Measurements from ENCODE around the gene KLK4. TPM values are rescaled to one million over a fixed set of nuclear protein-coding genes. Genes with fewer than 3 reads are reported as not detected.
A peak's percentile ranks its signal among the peaks of the same experiment; 100 is the strongest.

KLK4 gene
- total RNA-seq, 1 experiment from 2014 or later, result 0.84 TPM

- ATAC-seq, result 0 out of 2 replicates have a peak, but pooled peaks have one; percentile 50
- ChIA-PET POLR2A (no interaction called here), CTCF (no interaction called here)
Observed at GRCh38 chr19:50952910-50953309, 41.7 kb upstream of the KLK4 start, which contains the start of gene KLK5. Gene KLK5, minus strand, starts transcription at chr19:50953038. Its CDS starts 381 bp downstream, at chr19:50952657.

DNA sequence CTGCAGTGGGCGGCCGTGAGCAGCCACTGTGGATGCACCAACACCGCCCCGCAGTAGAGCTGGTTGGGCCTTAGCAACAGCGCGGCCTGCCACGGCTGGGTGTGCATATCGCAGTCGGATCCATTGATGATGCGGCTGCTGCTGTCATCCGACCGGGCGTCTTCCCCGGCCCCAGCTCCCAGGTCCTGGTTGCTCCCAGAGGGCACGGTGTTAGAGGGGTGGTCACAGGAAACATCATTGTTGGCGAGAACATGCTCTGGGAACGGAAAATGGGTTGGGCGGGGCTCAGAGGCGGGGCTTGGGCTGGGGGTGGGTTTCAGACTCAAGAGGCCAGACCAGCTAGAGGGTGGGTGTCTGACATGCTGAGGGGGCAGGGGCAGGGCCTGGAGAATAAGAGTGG lies 38.7 kb upstream of the KLK4 start:
- intact Hi-C loops (cut with micrococcal nuclease), result no loop called here
- RAD21 ChIA-PET (ENCODE audit: low non-redundant PET in 1 of 2, low total read pairs in 2 of 2, uncharacterized antibody in 2 of 2, unreplicated experiment in 2 of 2), result no interaction called here
- H3K27ac ChIP-seq (ENCODE audit: low read depth, low read length), result no peak overlapping the region
- H3K4me1 ChIP-seq (ENCODE audit: control insufficient read depth in 1 of 2, insufficient read depth in 2 of 2, low read length in 2 of 2), result peaks cover 5 to 11% of the 10 kb centered on the region in 2 experiments; a peak in 2 of 4 replicates
- H2AFZ ChIP-seq (ENCODE audit: low read depth, low read length, poor library complexity, severe bottlenecking), result no peak overlapping the region
- no peaks in the 10 kb centered on the region for H3K9me2 ChIP-seq (ENCODE audit: insufficient read depth)
- no peaks in the 10 kb centered on the region for H3K79me2 ChIP-seq (ENCODE audit: insufficient read depth, low read length)
- no peak overlapping the region for H3K4me3 ChIP-seq (replicated peaks in 1 of 2; ENCODE audit: low read depth in 1 of 2, low read length in 2 of 2)
- no peaks in the 10 kb centered on the region for H3K9me3 ChIP-seq (ENCODE audit: control insufficient read depth in 1 of 2, insufficient read depth in 1 of 2, low read depth in 1 of 2, low read length in 2 of 2)
- POLR2A ChIA-PET, result no interaction called here
- H3K27me3 ChIP-seq (ENCODE audit: insufficient read depth, low read length), result no peaks in the 10 kb centered on the region
- DNase-seq (ENCODE audit: low read depth, low spot score) (no peak), ATAC-seq (no peak)
- H3K9ac ChIP-seq (ENCODE audit: low read length), result no peak overlapping the region
- CTCF ChIA-PET, result no interaction called here
- H3K36me3 ChIP-seq (ENCODE audit: control insufficient read depth in 1 of 2, insufficient read depth in 2 of 2, low read length in 2 of 2), result no peaks in the 10 kb centered on the region
- no peaks in the 10 kb centered on the region for H4K20me1 ChIP-seq (ENCODE audit: insufficient read depth)
- no TSS peak for BruUV-seq (replicated peaks)
- H3K4me2 ChIP-seq (ENCODE audit: low read length), result no peak overlapping the region
- TF ChIP-seq ZNF274 (IDR thresholded peaks at IDR 0.05; ENCODE audit: low read depth, low read length) (no peak), CEBPB (IDR thresholded peaks at IDR 0.05; ENCODE audit: low read depth) (no peak), YY1 (IDR thresholded peaks at IDR 0.05; ENCODE audit: extremely low read depth, insufficient replicate concordance, low read depth, low read length) (no peak), EGR1 (IDR thresholded peaks at IDR 0.05; ENCODE audit: low read depth) (no peak), REST (IDR thresholded peaks at IDR 0.05; ENCODE audit: low read depth) (no peak), POLR2A (IDR thresholded peaks at IDR 0.05; ENCODE audit: borderline replicate concordance, extremely low read depth, insufficient read depth, insufficient read length) (no peak), ZFX (IDR thresholded peaks at IDR 0.05) (no peak), EZH2 (IDR thresholded peaks at IDR 0.05) (no peak), SP1 (IDR thresholded peaks at IDR 0.05; ENCODE audit: low read depth) (no peak), ELF1 (IDR thresholded peaks at IDR 0.05; ENCODE audit: borderline replicate concordance, low read depth) (no peak), RAD21 (IDR thresholded peaks at IDR 0.05; ENCODE audit: low read depth) (no peak), FOSL1 (IDR thresholded peaks at IDR 0.05; ENCODE audit: low read depth) (no peak), JUND (IDR thresholded peaks at IDR 0.05) (no peak), SRF (IDR thresholded peaks at IDR 0.05; ENCODE audit: low read depth) (no peak), CTCF (IDR thresholded peaks at IDR 0.05 in 2 of 3, conservative IDR thresholded peaks at IDR 0.05 in 1 of 3; ENCODE audit: borderline replicate concordance in 1 of 3, insufficient read depth in 1 of 3, low read depth in 2 of 3, low read length in 2 of 3) (no peak)

More at GRCh38 chr19:50952910-50953309, 41.7 kb upstream of the KLK4 start, which contains the start of gene KLK5:
- Histone ChIP-seq H3K27me3 (ENCODE audit: insufficient read depth, low read length) (no peaks in the 10 kb centered on the region), H3K79me2 (ENCODE audit: insufficient read depth, low read length) (no peaks in the 10 kb centered on the region), H3K4me1 (ENCODE audit: control insufficient read depth in 1 of 2, insufficient read depth in 2 of 2, low read length in 2 of 2) (peaks cover 3 to 11% of the 10 kb centered on the region in 2 experiments; a peak in 1 of 4 replicates), H3K4me2 (ENCODE audit: low read length) (no peak within 1 kb of the TSS), H4K20me1 (ENCODE audit: insufficient read depth) (no peaks in the 10 kb centered on the region), H3K9ac (ENCODE audit: low read length) (no peak within 1 kb of the TSS), H2AFZ (ENCODE audit: low read depth, low read length, poor library complexity, severe bottlenecking) (no peak within 1 kb of the TSS), H3K4me3 (replicated peaks in 1 of 2; ENCODE audit: low read depth in 1 of 2, low read length in 2 of 2) (no peak within 1 kb of the TSS), H3K9me2 (ENCODE audit: insufficient read depth) (no peaks in the 10 kb centered on the region), H3K36me3 (ENCODE audit: control insufficient read depth in 1 of 2, insufficient read depth in 2 of 2, low read length in 2 of 2) (no peaks in the 10 kb centered on the region), H3K27ac (ENCODE audit: low read depth, low read length) (no peak within 1 kb of the TSS), H3K9me3 (ENCODE audit: control insufficient read depth in 1 of 2, insufficient read depth in 1 of 2, low read depth in 1 of 2, low read length in 2 of 2) (no peaks in the 10 kb centered on the region)
- BruUV-seq (replicated peaks), result no TSS peak
- TF ChIP-seq FOSL1 (IDR thresholded peaks at IDR 0.05; ENCODE audit: low read depth), result no peak
- no peak for TF ChIP-seq ELF1 (IDR thresholded peaks at IDR 0.05; ENCODE audit: borderline replicate concordance, low read depth)
- TF ChIP-seq EGR1 (IDR thresholded peaks at IDR 0.05; ENCODE audit: low read depth), result no peak
- no peak for TF ChIP-seq ATF3 (IDR thresholded peaks at IDR 0.05)
- no peak for TF ChIP-seq SP1 (IDR thresholded peaks at IDR 0.05; ENCODE audit: low read depth)
- intact Hi-C loops (cut with micrococcal nuclease), result no loop called here
- RAD21 ChIA-PET (ENCODE audit: low non-redundant PET in 1 of 2, low total read pairs in 2 of 2, uncharacterized antibody in 2 of 2, unreplicated experiment in 2 of 2), result no interaction called here
- no peak for DNase-seq (ENCODE audit: low read depth, low spot score)
